ENCODE data around the gene SYNPO2.

SYNPO2 gene

GRCh38 chr4:119028296-119028695 lies 139.6 kb downstream of the SYNPO2 start:
- Histone ChIP-seq H3K9ac (ENCODE audit: low read depth, low read length, poor library complexity, severe bottlenecking) (no peak overlapping the region), H3K9me2 (replicated peaks; ENCODE audit: low read depth, low read length) (no peaks in the 10 kb centered on the region), H3K4me1 (ENCODE audit: insufficient read depth, low read length, poor library complexity, severe bottlenecking) (no peaks in the 10 kb centered on the region), H3F3A (ENCODE audit: low read depth) (no peaks in the 10 kb centered on the region), H3K27me3 (ENCODE audit: insufficient read depth, low read length, poor library complexity, severe bottlenecking) (no peaks in the 10 kb centered on the region), H3K4me3 (ENCODE audit: low read length, poor library complexity, severe bottlenecking) (no peak overlapping the region), H3K4me2 (ENCODE audit: low read depth, low read length, poor library complexity, severe bottlenecking) (no peak overlapping the region), H2AFZ (ENCODE audit: low read length) (no peak overlapping the region), H3K79me2 (ENCODE audit: insufficient read depth, low read length) (no peaks in the 10 kb centered on the region), H3K9me3 (ENCODE audit: insufficient read depth, low read depth, low read length) (no peaks in the 10 kb centered on the region), H3K36me3 (ENCODE audit: insufficient read depth, low read length) (no peaks in the 10 kb centered on the region), H4K20me1 (ENCODE audit: insufficient read depth, low read length, poor library complexity, severe bottlenecking) (no peaks in the 10 kb centered on the region)
- TF ChIP-seq, protein P1, sequence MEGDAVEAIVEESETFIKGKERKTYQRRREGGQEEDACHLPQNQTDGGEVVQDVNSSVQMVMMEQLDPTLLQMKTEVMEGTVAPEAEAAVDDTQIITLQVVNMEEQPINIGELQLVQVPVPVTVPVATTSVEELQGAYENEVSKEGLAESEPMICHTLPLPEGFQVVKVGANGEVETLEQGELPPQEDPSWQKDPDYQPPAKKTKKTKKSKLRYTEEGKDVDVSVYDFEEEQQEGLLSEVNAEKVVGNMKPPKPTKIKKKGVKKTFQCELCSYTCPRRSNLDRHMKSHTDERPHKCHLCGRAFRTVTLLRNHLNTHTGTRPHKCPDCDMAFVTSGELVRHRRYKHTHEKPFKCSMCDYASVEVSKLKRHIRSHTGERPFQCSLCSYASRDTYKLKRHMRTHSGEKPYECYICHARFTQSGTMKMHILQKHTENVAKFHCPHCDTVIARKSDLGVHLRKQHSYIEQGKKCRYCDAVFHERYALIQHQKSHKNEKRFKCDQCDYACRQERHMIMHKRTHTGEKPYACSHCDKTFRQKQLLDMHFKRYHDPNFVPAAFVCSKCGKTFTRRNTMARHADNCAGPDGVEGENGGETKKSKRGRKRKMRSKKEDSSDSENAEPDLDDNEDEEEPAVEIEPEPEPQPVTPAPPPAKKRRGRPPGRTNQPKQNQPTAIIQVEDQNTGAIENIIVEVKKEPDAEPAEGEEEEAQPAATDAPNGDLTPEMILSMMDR (conservative IDR thresholded peaks at IDR 0.05; ENCODE audit: low read length), result no peak
- TF ChIP-seq EZH2phosphoT487 (IDR thresholded peaks at IDR 0.05; ENCODE audit: borderline replicate concordance), result no peak

DNA sequence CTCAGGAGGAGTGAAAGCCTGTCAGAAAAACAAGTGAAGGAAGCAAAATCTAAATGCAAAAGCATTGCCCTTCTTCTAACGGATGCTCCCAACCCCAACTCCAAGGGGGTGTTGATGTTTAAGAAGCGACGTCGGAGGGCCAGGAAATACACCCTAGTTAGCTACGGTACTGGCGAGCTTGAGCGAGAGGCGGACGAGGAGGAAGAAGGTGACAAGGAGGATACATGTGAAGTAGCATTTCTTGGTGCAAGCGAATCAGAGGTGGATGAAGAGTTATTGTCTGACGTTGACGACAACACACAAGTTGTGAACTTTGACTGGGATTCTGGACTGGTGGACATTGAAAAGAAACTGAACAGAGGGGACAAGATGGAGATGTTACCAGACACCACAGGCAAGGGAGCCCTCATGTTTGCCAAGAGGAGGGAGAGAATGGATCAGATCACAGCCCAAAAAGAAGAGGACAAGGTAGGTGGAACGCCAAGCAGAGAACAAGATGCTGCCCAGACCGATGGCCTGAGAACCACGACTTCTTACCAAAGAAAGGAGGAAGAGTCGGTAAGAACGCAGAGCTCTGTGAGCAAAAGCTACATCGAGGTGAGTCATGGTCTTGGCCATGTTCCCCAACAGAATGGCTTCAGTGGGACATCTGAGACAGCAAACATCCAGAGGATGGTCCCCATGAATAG lies 141.3 kb downstream of the SYNPO2 start:
- no peaks in the 10 kb centered on the region for H3K4me1 ChIP-seq (ENCODE audit: insufficient read depth, low read length, poor library complexity, severe bottlenecking)
- H3F3A ChIP-seq (ENCODE audit: low read depth), result no peaks in the 10 kb centered on the region
- no peak overlapping the region for H3K4me3 ChIP-seq (ENCODE audit: low read length, poor library complexity, severe bottlenecking)
- no peak overlapping the region for H2AFZ ChIP-seq (ENCODE audit: low read length)
- TF ChIP-seq, protein P1 (conservative IDR thresholded peaks at IDR 0.05; ENCODE audit: low read length), result no peak
- TF ChIP-seq EZH2phosphoT487 (IDR thresholded peaks at IDR 0.05; ENCODE audit: borderline replicate concordance), result no peak
- H4K20me1 ChIP-seq (ENCODE audit: insufficient read depth, low read length, poor library complexity, severe bottlenecking), result no peaks in the 10 kb centered on the region
- H3K9me3 ChIP-seq (ENCODE audit: insufficient read depth, low read depth, low read length), result no peaks in the 10 kb centered on the region
- H3K9me2 ChIP-seq (replicated peaks; ENCODE audit: low read depth, low read length), result no peaks in the 10 kb centered on the region
- H3K9ac ChIP-seq (ENCODE audit: low read depth, low read length, poor library complexity, severe bottlenecking), result no peak overlapping the region
- H3K36me3 ChIP-seq (ENCODE audit: insufficient read depth, low read length), result no peaks in the 10 kb centered on the region
- H3K4me2 ChIP-seq (ENCODE audit: low read depth, low read length, poor library complexity, severe bottlenecking), result no peak overlapping the region
- no peaks in the 10 kb centered on the region for H3K27me3 ChIP-seq (ENCODE audit: insufficient read depth, low read length, poor library complexity, severe bottlenecking)
- no peaks in the 10 kb centered on the region for H3K79me2 ChIP-seq (ENCODE audit: insufficient read depth, low read length)

DNA sequence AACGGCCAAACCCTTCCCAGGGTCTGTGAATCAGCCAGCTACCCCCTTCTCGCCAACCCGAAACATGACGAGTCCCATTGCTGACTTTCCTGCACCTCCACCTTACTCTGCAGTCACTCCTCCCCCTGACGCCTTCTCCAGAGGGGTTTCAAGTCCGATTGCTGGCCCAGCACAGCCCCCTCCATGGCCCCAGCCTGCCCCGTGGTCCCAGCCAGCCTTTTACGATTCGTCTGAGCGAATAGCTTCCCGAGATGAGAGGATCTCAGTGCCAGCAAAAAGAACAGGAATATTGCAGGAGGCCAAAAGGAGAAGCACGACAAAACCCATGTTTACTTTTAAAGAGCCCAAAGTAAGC lies 141.9 kb downstream of the SYNPO2 start:
- Histone ChIP-seq H3K36me3 (ENCODE audit: insufficient read depth, low read length) (no peaks in the 10 kb centered on the region), H3K4me2 (ENCODE audit: low read depth, low read length, poor library complexity, severe bottlenecking) (no peak overlapping the region), H3K9ac (ENCODE audit: low read depth, low read length, poor library complexity, severe bottlenecking) (no peak overlapping the region), H3K27me3 (ENCODE audit: insufficient read depth, low read length, poor library complexity, severe bottlenecking) (no peaks in the 10 kb centered on the region), H3K79me2 (ENCODE audit: insufficient read depth, low read length) (no peaks in the 10 kb centered on the region), H2AFZ (ENCODE audit: low read length) (no peak overlapping the region), H3F3A (ENCODE audit: low read depth) (no peaks in the 10 kb centered on the region), H4K20me1 (ENCODE audit: insufficient read depth, low read length, poor library complexity, severe bottlenecking) (no peaks in the 10 kb centered on the region), H3K9me3 (ENCODE audit: insufficient read depth, low read depth, low read length) (no peaks in the 10 kb centered on the region), H3K4me1 (ENCODE audit: insufficient read depth, low read length, poor library complexity, severe bottlenecking) (no peaks in the 10 kb centered on the region), H3K4me3 (ENCODE audit: low read length, poor library complexity, severe bottlenecking) (no peak overlapping the region), H3K9me2 (replicated peaks; ENCODE audit: low read depth, low read length) (no peaks in the 10 kb centered on the region)
- TF ChIP-seq EZH2phosphoT487 (IDR thresholded peaks at IDR 0.05; ENCODE audit: borderline replicate concordance), result no peak
- TF ChIP-seq, protein P1 (conservative IDR thresholded peaks at IDR 0.05; ENCODE audit: low read length), result no peak

Data from Loucy (cell line).